ENCODE measurements around the gene ETDB. TPM values are rescaled to one million over a fixed set of nuclear protein-coding genes. Genes with fewer than 3 reads are reported as not detected.

ETDB gene
- total and polyA plus RNA-seq, 2 of the 13 experiments (the other 11 are each of a cell fraction or from before 2014, with no cell fraction given) = not detected

DNA sequence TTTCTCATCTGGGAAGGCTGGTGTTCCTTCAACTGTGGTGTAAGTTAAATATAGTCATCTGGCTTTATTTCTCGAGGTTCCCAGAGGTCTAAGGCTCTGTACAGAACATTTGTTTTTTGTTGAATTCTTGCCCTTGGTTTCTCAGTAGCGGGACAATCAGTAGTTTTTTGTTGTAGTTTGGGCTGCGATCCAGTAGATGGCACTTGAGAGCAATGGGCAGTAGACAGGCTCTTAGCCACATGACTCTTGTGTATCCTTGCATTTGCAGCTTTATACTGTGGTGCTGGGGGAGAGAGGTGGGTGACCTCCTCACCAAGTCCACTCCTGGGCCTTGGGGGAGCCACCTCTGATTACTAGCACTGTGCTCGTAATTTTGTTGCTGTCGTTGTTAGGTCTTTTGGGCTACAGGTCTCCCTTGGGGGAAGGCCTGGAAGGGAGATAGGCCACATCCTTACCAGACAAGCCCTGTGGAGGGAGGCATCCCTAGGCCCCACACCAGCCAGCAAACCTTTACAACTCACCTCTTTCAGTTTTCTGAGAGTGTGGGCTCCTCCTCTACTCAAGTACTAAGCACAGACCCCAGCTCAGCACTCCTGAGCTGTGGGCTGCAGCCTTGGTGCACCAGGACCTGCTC lies 8.1 kb downstream of the ETDB start (continued):
- TF ChIP-seq HNF4A (CRISPR knock-in tag; IDR thresholded peaks at IDR 0.05) (no peak), ZNF414 (CRISPR knock-in tag; IDR thresholded peaks at IDR 0.05) (no peak), ZNF607 (CRISPR knock-in tag; IDR thresholded peaks at IDR 0.05; ENCODE audit: borderline replicate concordance) (no peak), TCF12 (IDR thresholded peaks at IDR 0.05) (no peak), TCF12 (CRISPR knock-in tag; IDR thresholded peaks at IDR 0.05) (no peak)
- TF ChIP-seq, protein P1, sequence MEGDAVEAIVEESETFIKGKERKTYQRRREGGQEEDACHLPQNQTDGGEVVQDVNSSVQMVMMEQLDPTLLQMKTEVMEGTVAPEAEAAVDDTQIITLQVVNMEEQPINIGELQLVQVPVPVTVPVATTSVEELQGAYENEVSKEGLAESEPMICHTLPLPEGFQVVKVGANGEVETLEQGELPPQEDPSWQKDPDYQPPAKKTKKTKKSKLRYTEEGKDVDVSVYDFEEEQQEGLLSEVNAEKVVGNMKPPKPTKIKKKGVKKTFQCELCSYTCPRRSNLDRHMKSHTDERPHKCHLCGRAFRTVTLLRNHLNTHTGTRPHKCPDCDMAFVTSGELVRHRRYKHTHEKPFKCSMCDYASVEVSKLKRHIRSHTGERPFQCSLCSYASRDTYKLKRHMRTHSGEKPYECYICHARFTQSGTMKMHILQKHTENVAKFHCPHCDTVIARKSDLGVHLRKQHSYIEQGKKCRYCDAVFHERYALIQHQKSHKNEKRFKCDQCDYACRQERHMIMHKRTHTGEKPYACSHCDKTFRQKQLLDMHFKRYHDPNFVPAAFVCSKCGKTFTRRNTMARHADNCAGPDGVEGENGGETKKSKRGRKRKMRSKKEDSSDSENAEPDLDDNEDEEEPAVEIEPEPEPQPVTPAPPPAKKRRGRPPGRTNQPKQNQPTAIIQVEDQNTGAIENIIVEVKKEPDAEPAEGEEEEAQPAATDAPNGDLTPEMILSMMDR (CRISPR knock-in tag; IDR thresholded peaks at IDR 0.05) = peak; percentile 63

DNA sequence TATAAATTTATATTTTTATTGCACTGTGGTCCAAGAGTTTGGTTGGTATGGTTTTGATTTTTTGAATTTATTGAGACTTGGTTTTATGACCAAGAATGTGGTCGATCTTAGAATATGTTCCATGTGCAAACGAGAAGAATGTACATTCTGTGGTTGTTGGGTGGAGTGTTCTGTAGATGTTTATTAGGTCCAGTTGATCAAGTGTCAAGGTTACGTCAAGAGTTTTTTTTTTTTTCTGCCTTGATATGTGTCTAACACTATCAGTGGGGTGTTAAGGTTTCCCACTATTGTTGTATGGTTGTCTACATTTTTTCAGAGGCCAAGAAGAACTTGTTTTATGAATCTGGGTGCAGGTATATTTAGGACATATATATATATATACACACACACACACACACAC lies 10.8 kb downstream of the ETDB start:
- BruUV-seq (replicated peaks) = no TSS peak
- Histone ChIP-seq H3K9me3 (ENCODE audit: low read length) (no peaks in the 10 kb centered on the region), H3K27me3 (ENCODE audit: control insufficient read depth in 1 of 2, insufficient read depth in 2 of 2, low read length in 2 of 2) (no peaks in the 10 kb centered on the region), H3K27ac (ENCODE audit: extremely low read length, insufficient read depth, low read length) (no peak overlapping the region), H3K9ac (ENCODE audit: insufficient read depth, low read depth, low read length) (no peak overlapping the region), H3K4me3 (replicated peaks in 1 of 3; ENCODE audit: insufficient read depth in 1 of 3, low read depth in 2 of 3, low read length in 3 of 3) (no peak overlapping the region), H3K4me2 (ENCODE audit: low read depth, low read length) (no peak overlapping the region), H3K36me3 (replicated peaks in 1 of 2; ENCODE audit: control insufficient read depth in 1 of 2, insufficient read depth in 2 of 2, low read length in 2 of 2) (no peaks in the 10 kb centered on the region), H2AFZ (ENCODE audit: low read length) (no peak overlapping the region), H3K4me1 (ENCODE audit: insufficient read depth, low read length) (no peaks in the 10 kb centered on the region), H3K79me2 (ENCODE audit: insufficient read depth, low read length) (no peaks in the 10 kb centered on the region), H4K20me1 (ENCODE audit: insufficient read depth, low read length) (no peaks in the 10 kb centered on the region)
- ChIA-PET CTCF (ENCODE audit: low intra/inter-chr PET ratio, low total read pairs) (no interaction called here), POLR2A (no interaction called here)
- no peak for DNase-seq (ENCODE audit: low spot score)
- intact Hi-C loops (cut with micrococcal nuclease; ENCODE audit: unreplicated experiment) = no loop called here
- in situ Hi-C loops (cut with HindIII; ENCODE audit: extremely low pct_ligation_motif_present, low pct_unique_long_range_greater_than_20kb) = no loop called here
- 17% methylated on average over 3 of the region's 3 CpGs for WGBS (ENCODE audit: low lambda C conversion rate)
- FAIRE-seq = no peak
- ATAC-seq = no peak
- TF ChIP-seq XRCC5 (optimal IDR thresholded peaks at IDR 0.05; ENCODE audit: low read length) (no peak), ZNF543 (CRISPR knock-in tag; IDR thresholded peaks at IDR 0.05) (no peak), KLF12 (CRISPR knock-in tag; IDR thresholded peaks at IDR 0.05; ENCODE audit: borderline replicate concordance) (no peak), DR1 (CRISPR knock-in tag; IDR thresholded peaks at IDR 0.05) (no peak), SMAD3 (CRISPR knock-in tag; IDR thresholded peaks at IDR 0.05) (no peak), ZNF788 (CRISPR knock-in tag; IDR thresholded peaks at IDR 0.05; ENCODE audit: borderline replicate concordance) (no peak), CHD2 (IDR thresholded peaks at IDR 0.05; ENCODE audit: low read depth, low read length) (no peak), PHF21A (CRISPR knock-in tag; IDR thresholded peaks at IDR 0.05) (no peak), NONO (IDR thresholded peaks at IDR 0.05) (no peak), NONO (CRISPR knock-in tag; conservative IDR thresholded peaks at IDR 0.05) (no peak), ZNF839 (CRISPR knock-in tag; IDR thresholded peaks at IDR 0.05; ENCODE audit: borderline replicate concordance) (no peak), IKZF1 (IDR thresholded peaks at IDR 0.05) (no peak), GLI4 (CRISPR knock-in tag; IDR thresholded peaks at IDR 0.05; ENCODE audit: borderline replicate concordance) (no peak)
- TF ChIP-seq, protein P2, sequence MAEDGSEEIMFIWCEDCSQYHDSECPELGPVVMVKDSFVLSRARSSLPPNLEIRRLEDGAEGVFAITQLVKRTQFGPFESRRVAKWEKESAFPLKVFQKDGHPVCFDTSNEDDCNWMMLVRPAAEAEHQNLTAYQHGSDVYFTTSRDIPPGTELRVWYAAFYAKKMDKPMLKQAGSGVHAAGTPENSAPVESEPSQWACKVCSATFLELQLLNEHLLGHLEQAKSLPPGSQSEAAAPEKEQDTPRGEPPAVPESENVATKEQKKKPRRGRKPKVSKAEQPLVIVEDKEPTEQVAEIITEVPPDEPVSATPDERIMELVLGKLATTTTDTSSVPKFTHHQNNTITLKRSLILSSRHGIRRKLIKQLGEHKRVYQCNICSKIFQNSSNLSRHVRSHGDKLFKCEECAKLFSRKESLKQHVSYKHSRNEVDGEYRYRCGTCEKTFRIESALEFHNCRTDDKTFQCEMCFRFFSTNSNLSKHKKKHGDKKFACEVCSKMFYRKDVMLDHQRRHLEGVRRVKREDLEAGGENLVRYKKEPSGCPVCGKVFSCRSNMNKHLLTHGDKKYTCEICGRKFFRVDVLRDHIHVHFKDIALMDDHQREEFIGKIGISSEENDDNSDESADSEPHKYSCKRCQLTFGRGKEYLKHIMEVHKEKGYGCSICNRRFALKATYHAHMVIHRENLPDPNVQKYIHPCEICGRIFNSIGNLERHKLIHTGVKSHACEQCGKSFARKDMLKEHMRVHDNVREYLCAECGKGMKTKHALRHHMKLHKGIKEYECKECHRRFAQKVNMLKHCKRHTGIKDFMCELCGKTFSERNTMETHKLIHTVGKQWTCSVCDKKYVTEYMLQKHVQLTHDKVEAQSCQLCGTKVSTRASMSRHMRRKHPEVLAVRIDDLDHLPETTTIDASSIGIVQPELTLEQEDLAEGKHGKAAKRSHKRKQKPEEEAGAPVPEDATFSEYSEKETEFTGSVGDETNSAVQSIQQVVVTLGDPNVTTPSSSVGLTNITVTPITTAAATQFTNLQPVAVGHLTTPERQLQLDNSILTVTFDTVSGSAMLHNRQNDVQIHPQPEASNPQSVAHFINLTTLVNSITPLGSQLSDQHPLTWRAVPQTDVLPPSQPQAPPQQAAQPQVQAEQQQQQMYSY (CRISPR knock-in tag; IDR thresholded peaks at IDR 0.05) = no peak
